ENCODE results near the gene ORAI1.
"Not testable (repeated sequence)": the region's sequence is repeated elsewhere in the genome, so short reads cannot be mapped to it uniquely, and the experiment has no call there.

The ORAI1 gene

DNA sequence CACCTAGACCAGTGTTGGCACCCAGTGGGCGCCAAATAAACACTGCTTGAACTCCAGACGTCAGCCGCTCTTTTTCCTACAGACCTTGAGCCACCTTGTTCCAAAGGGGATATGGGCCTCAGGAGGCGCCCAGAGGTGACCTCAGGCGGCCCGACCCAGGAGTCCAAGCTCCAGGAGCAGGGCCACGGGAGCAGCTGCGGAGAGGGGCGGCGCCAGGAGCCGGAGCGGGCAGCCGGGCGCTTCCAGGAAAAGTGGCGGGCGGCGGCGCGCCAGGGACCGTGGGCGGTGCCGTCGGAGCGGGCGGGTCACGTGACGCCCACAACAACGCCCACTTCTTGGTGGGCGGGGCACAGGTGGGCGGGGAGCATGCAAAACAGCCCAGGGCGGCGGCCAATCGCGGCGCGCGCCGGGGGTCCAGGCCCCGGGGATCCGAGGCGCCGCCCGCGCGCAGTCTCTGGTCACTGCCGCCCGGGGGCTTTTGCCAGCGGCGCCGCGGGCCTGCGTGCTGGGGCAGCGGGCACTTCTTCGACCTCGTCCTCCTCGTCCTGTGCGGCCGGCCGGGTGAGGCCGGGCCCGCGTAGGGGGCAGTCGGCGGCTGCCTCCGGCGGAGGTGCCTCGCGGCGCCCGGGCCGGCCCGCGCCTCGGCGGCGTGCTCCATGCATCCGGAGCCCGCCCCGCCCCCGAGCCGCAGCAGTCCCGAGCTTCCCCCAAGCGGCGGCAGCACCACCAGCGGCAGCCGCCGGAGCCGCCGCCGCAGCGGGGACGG, at the start of gene ORAI1:
Gene ORAI1, plus strand, starts transcription at position 444 of the 766 bp plus-strand sequence.
- DNase-seq: peak; percentile 35 to 97 (median 89)

DNA sequence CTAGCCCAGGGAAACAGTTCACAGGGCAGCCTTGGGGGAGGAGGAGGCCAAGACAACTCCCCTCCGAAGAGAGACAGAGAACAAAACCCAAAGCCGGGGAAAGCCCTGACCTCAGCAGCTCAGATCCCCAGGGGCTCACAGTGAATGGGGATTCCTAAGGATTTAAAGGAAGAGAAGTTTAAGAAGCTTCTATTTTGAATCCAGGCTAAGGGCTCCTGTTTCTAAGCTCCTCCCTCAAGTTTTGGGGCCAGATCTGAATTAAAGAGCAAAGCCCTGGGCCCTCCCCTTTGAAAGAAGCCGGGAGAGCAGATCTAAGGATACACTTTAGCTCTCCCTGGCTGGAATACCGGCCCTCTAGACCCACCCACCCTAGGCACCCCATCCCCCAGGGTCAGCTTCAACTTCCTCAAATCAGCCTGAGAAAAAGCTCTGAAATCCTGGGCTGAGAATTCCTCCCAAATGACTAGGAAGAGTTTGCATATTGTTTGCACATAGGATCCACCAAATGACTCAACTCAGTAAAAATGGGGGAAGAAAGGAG, 49.4 kb upstream of the ORAI1 start:
- peak in 2 of 58 donors; percentile 8 to 13 for DNase-seq

DNA sequence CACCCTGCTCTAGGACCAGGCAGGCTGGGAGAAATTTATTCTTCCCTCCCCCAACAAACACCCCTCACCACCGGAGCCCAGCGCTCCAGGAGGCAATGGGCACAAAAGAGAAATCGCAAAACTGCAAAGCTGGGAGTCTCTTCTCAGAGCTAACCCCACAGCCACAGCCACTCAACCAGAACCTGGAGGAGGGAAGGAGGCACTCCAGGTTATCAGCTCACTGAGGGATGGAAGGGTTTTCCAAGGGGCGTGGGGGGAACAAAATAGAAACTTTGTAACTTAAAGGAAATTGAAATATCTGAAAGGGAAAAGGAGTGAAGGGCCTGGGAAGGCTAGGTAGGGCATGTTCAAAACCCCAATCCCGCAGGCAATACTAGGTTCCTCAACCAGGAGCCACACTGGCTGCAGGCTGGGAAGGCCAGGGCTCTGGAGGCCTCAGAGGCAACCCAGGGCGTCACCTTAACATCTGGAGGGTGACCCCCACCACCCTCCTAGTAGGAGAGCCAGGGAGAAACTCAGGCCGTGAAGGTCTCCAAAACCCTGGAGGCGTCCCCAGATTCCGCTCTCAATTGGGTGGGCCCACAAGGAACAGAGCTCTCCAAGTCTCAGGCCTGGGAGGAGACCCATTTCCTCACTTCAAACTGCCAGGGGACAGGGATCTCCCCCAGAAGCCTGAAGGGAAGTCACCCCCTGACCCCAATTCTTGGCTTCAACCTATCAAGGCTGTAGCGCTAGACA, 48.7 kb upstream of the ORAI1 start:
- no peak for DNase-seq

DNA sequence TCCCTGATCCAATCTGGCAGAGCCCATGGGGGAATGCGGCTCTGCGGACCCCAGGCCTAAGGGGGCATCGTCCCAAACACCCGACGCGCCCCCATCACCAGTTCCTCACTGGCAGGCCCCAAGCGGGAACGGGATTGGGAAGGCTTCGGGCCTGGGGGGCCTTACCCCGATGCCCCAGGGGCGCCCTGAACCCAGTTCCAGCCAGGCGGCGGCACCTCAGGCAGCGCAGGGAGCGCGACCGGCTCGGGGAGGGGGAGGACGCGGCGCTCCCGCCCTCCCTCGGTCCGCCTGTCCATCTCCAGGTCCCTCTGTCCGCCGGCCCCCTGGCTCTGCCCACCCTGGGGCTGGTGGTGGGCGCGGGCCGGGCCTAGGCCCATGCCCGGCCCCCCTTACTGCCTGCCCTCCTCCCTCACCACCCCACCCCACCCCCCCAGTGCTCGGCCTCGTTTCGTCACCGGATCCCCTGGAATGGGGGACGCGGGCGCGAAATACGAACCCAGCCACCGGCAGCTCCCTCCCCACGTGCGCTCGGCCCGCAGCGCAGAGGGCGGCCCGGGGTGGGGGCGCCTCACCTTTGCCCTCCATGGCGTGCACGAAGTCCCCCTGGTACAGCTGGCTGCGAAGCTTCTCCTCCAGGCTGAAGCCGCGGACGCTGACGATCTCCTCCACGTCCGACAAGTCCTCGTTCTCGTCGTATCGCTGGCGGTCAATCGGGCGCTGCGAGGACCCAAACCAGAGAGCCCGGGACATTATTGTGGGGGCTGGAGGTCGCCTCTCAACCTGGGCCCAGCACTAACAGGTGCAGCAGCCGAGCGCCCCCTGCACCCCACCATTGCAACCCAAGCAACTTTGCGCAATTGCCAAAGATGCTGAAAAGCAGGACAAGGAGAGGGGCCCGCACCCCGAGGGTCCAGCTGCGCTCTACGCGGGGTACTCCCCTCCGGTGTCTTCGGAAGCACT, 47.8 kb upstream of the ORAI1 start:
- DNase-seq: peak in 28 of 58 donors; percentile 2 to 50 (median 32)

DNA sequence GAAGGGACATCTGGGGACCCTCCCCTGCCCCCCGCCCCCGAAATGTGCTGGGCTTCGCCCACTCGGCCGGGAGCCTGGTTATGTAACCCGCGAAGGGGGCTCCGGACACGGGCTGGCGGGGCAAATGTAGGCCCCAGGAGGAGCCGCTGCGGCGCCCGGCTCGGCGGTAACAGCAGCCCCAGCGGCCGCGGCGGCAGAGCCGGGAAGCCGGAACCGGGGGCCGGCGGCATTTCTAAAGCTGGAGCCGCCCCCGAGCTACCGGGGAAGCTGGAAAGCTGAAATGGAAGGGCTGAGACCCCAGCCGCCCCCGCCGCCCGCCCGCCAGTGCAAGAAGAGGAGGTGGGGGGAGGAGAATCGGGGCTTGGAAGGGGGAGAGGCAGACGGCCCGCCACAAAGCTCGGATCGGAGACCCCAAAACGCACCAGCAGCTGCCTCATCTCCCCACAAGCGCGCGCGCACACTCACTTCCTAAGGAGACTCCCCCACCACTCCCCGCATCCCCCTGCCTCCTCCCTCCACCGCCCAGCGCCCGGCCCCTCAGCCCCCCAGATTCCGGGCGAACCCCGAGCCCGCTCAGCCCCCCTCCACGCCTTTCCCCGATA, 47.0 kb upstream of the ORAI1 start:
- DNase-seq: peak in 36 of 58 donors; percentile 11 to 60 (median 34)

DNA sequence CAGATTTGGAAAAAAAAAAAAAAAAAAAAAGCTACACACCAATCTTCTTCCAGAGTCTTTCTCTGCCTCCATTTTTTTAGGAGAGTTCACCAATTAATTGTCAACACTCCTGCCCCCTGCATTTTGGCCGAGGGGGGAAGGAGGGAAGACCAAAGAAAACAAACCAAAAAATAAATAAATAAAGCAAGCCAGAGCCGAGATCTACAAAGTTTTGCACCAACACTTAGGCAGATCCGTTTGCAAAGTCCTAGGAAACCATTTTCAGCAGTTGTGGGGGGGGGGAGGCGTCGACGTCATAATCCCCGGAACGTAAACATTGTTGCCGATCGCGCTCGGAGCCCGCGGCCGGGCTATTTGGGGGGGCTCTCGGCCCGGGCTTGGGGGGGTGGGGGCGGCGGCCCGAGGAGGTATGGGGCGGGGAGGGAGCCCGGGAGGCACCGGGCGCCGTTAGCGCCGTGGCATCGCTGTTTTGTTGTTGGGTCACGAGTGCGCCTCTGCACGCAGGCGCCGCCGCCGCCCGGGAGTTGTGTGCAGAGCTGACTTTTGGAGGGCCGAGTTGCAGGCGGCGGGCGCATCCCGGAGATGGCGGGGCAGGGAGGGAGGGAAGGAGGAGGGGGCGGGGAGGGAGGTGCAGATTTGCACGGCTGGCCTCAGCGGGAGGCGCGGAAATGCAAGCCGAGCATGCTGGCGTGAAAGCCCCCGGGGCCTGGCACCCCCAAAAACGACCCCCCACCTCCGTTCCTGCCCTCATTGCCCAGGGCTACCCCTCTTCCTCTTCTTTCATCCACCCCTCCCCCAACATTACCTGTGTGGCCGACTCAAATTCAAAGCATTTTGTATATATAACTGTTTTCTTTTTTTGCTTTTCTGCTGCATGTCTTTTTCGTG, 46.1 kb upstream of the ORAI1 start:
- peak in 56 of 58 donors; percentile 22 to 92 (median 68) for DNase-seq

DNA sequence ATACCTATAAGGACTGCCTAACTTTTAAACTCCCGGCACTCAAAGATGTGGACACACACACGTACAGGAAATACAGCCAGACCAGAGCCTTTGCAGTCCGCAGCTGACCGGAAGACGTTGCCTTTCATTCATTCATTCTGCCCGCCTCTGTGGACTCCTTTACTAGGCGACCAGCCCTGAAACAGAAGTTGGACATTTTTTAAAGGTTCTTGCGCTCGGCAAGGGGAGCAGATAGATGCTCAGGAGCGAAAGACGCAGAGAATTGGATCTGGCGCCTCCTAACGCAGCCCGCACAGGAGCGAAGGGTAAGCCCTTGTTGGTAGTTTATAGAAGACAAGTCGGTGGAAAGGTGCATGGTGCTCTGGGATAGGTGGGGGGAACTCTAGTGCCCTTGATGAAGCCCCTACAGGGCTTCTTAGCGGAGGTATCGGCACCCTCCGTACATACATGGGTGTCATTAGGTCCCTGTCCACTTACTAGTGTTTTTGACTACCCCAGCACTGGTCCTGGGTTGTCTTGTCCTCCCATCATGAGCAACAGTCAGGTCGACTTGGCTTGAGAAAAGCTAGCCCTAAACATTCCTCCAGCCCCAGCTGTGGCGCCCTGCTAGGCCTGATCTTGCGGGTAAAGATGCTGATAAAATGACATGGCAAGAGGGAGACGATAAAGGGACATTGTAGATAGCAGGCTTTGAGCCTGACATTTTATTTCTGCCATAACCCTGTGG, 45.2 kb upstream of the ORAI1 start, which contains the start of gene KDM2B:
Gene KDM2B, minus strand, starts transcription at position 65 of the 727 bp plus-strand sequence. CDS start 112 bp downstream, outside the sequence.
- DNase-seq: peak in 49 of 58 donors; percentile 3 to 67 (median 43)

DNA sequence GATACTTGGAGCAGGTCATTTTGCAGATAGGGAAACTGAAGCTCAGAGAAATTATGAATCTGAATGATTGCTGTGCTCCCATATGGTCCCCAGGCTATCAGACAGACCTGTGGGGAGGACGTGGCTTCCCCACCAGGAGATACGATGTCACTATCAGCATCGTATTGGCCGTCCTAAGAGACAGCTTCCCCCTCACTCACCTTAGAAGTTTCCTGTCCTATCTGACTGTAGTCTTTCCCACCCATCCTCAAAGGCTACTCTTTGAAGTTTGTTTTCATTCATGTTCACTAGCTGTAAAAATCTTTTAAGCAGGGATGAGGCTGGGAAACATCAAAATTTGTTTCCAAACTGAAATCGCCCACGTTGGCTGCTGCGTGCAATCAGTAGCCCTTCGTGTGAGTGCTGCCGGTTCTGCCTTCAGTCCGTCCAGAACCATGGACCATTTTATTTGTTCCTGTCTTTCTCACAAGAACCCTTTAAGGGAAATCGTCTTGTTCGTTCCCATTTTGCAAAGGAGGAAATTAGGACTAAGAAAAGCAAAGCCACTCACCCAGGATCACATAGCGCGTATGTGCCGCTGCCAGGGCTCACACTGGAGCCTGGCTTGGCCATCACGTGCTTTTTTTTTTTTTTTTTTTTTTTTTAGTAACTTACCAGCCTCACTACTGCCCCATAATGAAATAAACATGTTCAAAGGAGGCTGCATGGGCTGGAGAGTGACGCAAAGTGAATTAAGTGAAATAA, 44.5 kb upstream of the ORAI1 start:
- peak in 26 of 58 donors; percentile 3 to 77 (median 24) for DNase-seq

DNA sequence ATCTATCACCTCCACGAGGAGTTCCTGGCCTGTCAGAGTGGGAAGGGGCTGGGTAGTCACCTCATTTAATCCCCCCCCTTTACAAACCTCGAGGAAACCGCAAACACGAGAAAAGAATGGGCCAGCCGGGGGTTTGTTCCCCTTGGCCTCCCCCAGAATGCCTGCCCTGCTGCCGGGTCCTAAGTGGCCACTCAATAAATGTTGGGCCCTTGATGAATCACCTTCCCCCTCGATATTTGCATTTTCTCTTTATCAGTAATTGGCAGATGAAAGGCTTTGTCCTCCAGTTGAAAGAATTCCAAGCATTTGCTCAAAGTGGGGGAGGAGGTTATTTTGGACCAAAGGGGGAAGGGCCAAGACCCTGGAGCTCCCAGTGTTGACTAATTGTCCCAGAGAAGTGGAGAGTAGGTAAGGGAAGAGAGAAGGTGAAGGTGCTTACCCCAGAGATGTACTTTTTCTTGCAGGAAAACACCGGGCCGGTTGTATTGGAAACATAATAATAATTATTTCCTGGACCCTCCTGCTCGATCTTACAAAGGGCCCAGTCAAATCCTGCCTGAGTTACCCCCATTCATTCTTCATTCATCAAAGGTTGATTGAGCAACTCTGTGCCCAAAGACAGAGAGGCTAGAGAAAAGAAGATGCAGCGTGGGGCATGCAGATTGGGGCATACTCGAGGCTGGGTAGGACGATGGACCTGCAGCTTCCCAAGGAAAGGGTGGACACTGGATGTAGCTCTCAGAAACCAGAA, 43.6 kb upstream of the ORAI1 start:
- peak in 2 of 58 donors; percentile 3 to 29 for DNase-seq

DNA sequence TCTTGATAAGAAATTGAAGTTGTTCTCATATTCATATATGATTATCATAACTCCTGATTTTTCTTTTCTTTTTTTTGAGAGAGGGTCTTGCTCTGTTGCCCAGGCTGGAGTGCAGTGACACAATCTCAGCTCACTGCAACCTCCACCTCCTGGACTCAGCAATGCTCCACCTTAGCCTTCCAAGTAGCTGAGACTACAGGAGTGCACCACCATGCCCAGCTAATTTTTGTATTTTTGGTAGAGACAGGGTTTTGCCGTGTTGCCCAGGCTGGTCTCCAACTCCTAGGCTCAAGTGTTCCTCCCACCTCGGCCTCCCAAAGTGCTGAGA, 43.0 kb upstream of the ORAI1 start:
- not testable (repeated sequence) for DNase-seq

DNA sequence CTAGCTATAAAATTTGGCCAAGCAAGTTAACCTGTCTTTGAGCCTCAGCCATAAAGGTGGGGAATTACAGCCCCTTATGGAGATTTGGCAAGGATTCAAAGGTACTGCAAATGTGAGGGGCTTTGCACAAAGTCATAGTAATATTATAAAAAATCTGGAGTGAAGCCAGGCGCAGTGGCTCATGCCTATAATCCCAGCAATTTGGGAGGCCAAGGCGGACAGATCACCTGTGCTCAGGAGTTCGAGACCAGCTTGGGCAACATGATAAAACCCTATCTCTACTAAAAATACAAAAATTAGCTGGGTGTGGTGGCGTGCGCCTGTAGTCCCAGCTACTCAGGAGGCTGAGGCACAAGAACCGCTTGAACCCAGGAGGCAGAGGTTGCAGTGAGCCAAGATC, 41.4 kb upstream of the ORAI1 start:
- not testable (repeated sequence) for DNase-seq

DNA sequence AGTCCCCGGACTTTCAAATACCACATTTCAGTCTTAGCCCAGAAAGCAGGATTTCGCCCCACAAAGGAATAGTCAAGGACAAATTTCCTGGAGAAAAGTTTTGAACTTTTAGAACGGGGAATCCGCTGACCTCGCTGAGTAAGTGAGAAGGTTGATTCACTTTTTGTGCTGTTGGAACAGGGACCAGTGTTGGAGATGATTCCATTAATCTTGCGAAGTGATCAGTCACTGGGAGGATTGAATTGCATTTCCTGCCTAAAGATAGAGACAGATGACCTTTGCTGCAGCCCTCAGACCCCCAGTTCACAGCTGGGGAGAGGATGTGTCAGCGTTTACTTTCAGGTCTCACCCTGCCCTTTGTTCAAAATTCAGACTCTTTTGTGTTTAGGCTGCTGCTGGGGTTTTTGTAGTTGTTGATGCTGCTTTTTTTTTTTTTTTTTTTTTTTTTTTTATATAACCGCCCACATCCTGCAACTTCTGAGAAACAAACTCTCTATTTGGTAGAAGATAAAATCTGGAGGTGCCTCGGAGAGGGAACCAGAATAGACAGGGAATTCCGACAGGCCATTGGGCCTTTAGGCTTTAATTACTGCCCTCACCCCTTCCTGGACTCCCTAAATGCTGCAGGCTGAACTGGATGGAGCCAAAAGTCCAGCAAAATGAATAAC, 35.7 kb upstream of the ORAI1 start:
- no peak for DNase-seq

DNA sequence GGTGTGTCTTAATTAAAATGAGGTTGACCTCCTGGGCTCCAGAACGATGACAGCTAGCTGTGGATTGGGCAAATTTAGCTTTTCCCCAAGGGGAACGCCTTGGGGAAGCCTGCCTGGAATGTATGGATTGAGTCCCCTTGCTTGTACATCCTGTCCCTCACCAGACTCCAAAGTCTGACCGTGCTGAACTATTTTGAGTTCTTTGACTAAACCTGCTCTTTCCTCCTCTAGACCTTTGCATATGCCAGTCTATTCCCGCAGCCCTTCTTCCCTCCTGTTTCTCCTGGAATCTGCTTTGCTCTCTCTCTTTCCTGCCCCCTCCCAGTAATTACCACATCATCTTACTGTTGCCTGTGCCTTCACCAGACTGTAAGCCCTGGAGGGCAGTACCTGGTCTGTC, 34.0 kb upstream of the ORAI1 start:
- DNase-seq: no peak

DNA sequence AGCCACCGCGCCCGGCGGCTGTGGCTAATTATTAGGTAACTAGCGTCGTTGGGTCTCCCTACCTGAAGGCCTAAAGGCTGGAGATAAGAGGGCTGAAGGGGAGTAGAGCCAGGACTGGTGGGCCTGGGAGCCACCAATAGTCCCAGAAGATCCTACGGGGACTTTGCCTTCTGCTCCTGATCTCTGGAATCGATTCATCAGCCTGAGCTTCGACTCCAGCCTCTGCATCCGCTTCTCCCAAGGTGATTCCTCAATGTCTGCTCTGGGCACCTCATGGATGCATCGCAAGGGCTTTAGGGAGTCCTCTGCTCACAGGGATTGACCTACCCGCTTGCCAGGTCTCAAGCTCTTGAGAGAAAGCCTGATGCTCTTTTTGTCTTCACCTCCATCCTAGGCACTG, 30.8 kb upstream of the ORAI1 start:
- DNase-seq: no peak

DNA sequence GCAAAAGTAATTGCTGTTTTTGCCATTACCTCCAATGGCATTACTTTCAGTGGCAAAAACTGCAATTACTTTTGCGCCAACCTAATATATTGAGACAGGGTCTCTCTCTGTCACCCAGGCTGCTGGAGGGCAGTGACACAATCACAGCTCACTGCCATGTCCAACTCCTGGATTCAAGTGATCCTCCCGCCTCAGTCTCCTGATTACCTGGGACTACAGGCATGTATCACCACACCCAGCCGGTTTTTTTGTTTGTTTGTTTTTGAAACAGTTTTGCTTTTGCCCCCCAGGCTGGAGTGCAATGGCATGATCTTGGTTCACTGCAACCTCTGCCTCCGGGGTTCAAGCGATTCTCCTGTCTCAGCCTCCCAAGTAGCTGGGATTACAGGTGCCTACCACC, 29.8 kb upstream of the ORAI1 start:
- DNase-seq: no peak

DNA sequence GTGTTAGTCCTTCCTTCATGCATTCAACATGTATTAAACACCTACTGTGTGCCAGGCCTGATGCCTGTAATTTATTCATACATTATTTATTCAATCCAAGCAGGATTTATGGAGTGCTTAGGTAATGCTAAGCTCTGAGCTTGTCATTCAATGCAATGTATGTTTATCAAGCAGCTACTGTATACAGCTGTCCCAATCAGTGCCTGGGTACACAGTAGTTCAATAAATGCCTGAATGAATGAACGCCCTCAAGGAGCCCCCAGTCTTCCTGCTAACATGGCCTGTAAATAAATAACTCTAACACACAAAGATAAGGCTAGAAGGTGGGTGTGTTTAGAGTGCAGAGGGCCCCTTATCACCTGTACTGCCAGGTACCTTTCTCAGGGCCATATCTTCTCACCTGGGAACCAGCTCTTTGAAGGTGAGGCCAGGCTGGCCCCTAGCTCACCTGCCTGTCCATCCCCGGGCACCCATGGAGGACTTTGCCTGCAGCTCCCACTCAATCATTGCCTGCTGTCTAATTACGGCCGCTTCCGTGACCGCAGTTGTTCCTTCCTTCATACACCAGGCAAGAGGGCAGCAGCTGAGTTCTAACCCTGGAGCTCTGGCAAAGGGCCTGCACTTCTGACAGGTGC, 25.5 kb upstream of the ORAI1 start:
- DNase-seq: no peak

Data from anterior cingulate cortex (tissue), 58 donors.